ENCODE data around the gene TEX101.

TEX101 gene

GRCh38 chr19:43457809-43458208 is 43.1 kb downstream of the TEX101 start:
- Histone ChIP-seq H3K4me3 (no peak overlapping the region), H3K27me3 (no peaks in the 10 kb centered on the region), H3K9me3 (no peaks in the 10 kb centered on the region), H3K4me1 (peaks cover 0 to 3% (median 0%) of the 10 kb centered on the region in 4 donors), H3K36me3 (peaks cover 0 to 6% (median 0%) of the 10 kb centered on the region in 3 donors), H3K27ac (no peak overlapping the region)
- TF ChIP-seq CTCF (IDR thresholded peaks at IDR 0.05) = no peak
- intact Hi-C loops (cut with DNase I; ENCODE audit: low total_unique reads) = no loop called here
- no peak for DNase-seq

- peaks cover 0 to 6% (median 0%) of the 10 kb centered on the region in 3 donors for H3K36me3 ChIP-seq
- H3K9me3 ChIP-seq = no peaks in the 10 kb centered on the region
- no peak for TF ChIP-seq CTCF (IDR thresholded peaks at IDR 0.05)
- DNase-seq = no peak
- peaks cover 0 to 18% (median 8%) of the 10 kb centered on the region in 4 donors for H3K4me1 ChIP-seq
- intact Hi-C loops (cut with DNase I; ENCODE audit: low total_unique reads) = loop anchor here (5.0 kb wide), 1 partner anchor 42 kb away; the partner anchor contains the start of gene PHLDB3
- peaks cover 0 to under 1% of the 10 kb centered on the region in 2 donors for H3K27me3 ChIP-seq
- no peak overlapping the region for H3K4me3 ChIP-seq
- H3K27ac ChIP-seq = no peak overlapping the region
These were observed 45.8 kb downstream of the TEX101 start for GRCh38 chr19:43460362-43461016.

GRCh38 chr19:43461303-43461702 is 46.6 kb downstream of the TEX101 start:
- TF ChIP-seq CTCF (IDR thresholded peaks at IDR 0.05) = no peak
- Histone ChIP-seq H3K4me1 (peaks cover 0 to 22% (median 11%) of the 10 kb centered on the region in 4 donors), H3K9me3 (no peaks in the 10 kb centered on the region), H3K27me3 (peaks cover 0 to 8% of the 10 kb centered on the region in 2 donors), H3K36me3 (peaks cover 0 to 6% (median 0%) of the 10 kb centered on the region in 3 donors), H3K27ac (no peak overlapping the region), H3K4me3 (no peak overlapping the region)
- intact Hi-C loops (cut with DNase I; ENCODE audit: low total_unique reads) = loop anchor here (5.0 kb wide), 1 partner anchor 41 kb away; the partner anchor contains the start of gene PHLDB3
- DNase-seq = no peak

- DNase-seq = no peak
- H3K4me3 ChIP-seq = peak overlapping the region in 1 of 2 donors; percentile 71
- peaks cover 0 to 9% of the 10 kb centered on the region in 2 donors for H3K27me3 ChIP-seq
- no peak for TF ChIP-seq CTCF (IDR thresholded peaks at IDR 0.05)
- H3K27ac ChIP-seq = no peak overlapping the region
- H3K9me3 ChIP-seq = no peaks in the 10 kb centered on the region
- peaks cover 0 to 6% (median 0%) of the 10 kb centered on the region in 3 donors for H3K36me3 ChIP-seq
- peaks cover 0 to 22% (median 11%) of the 10 kb centered on the region in 4 donors for H3K4me1 ChIP-seq
- intact Hi-C loops (cut with DNase I; ENCODE audit: low total_unique reads) = loop anchor here (5.0 kb wide), 1 partner anchor 40 kb away; the partner anchor contains the start of gene PHLDB3
These were observed 47.7 kb downstream of the TEX101 start for GRCh38 chr19:43462383-43462782.

GRCh38 chr19:43462785-43463380 is 48.2 kb downstream of the TEX101 start:
- intact Hi-C loops (cut with DNase I; ENCODE audit: low total_unique reads) = loop anchor here (5.0 kb wide), 1 partner anchor 39 kb away; the partner anchor contains the start of gene PHLDB3
- peaks cover 0 to 9% of the 10 kb centered on the region in 2 donors for H3K27me3 ChIP-seq
- DNase-seq = no peak
- no peaks in the 10 kb centered on the region for H3K9me3 ChIP-seq
- H3K36me3 ChIP-seq = peaks cover 0 to 6% (median 0%) of the 10 kb centered on the region in 3 donors
- peak overlapping the region; percentile 64 to 71 for H3K4me3 ChIP-seq
- peaks cover 0 to 22% (median 11%) of the 10 kb centered on the region in 4 donors for H3K4me1 ChIP-seq
- H3K27ac ChIP-seq = peak overlapping the region; percentile 82 to 88
- no peak for TF ChIP-seq CTCF (IDR thresholded peaks at IDR 0.05)
